ENCODE results near the gene SOAT2.
"Not testable (repeated sequence)": the region's sequence is repeated elsewhere in the genome, so short reads cannot be mapped to it uniquely, and the experiment has no call there.

SOAT2 gene

DNA sequence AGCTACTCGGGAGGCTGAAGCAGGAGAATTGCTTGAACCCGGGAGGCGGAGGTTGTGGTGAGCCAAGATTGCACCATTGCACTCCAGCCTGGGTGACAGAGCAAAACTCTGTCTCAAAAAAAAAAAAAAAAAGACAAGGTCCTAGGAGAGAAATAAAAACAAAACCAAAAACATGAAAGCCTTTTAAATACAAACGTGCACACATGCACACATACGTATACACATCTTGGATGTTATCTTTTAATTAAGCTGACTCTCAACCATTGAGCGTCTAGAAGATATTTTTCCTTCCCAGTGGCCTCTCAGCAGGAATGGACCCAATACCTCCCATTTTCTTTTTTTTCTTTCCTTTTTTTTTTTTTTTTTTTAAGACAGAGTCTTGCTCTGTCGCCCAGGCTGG is 9.1 kb downstream of the SOAT2 start:
- ATAC-seq (replicated peaks; ENCODE audit: extremely low read depth, poor library complexity, severe bottlenecking); DNase-seq (ENCODE audit: low spot score in 2 of 2); H3K27me3 Mint-ChIP-seq; H3K36me3 Mint-ChIP-seq (ENCODE audit: insufficient read depth); H3K9me3 Mint-ChIP-seq; H3K4me3 Mint-ChIP-seq; H3K27ac Mint-ChIP-seq (ENCODE audit: low read depth); H3K4me1 Mint-ChIP-seq: not testable (repeated sequence)

- H3K36me3 Mint-ChIP-seq (ENCODE audit: insufficient read depth): no peaks in the 10 kb centered on the region
- no peaks in the 10 kb centered on the region for H3K4me1 Mint-ChIP-seq
- no peak overlapping the region for H3K27ac Mint-ChIP-seq (ENCODE audit: low read depth)
- DNase-seq (ENCODE audit: low spot score in 2 of 2): no peak
- H3K9me3 Mint-ChIP-seq: no peaks in the 10 kb centered on the region
- no peaks in the 10 kb centered on the region for H3K27me3 Mint-ChIP-seq
- ATAC-seq (replicated peaks; ENCODE audit: extremely low read depth, poor library complexity, severe bottlenecking): no peak
- no peak overlapping the region for H3K4me3 Mint-ChIP-seq
These were observed 9.9 kb downstream of the SOAT2 start for GRCh38 chr12:53113136-53113705.

GRCh38 chr12:53113951-53114350 is 10.7 kb downstream of the SOAT2 start:
- Mint-ChIP-seq H3K27me3 (no peaks in the 10 kb centered on the region), H3K36me3 (ENCODE audit: insufficient read depth) (no peaks in the 10 kb centered on the region), H3K4me1 (no peaks in the 10 kb centered on the region), H3K9me3 (no peaks in the 10 kb centered on the region), H3K4me3 (no peak overlapping the region), H3K27ac (ENCODE audit: low read depth) (no peak overlapping the region)
- DNase-seq (ENCODE audit: low spot score in 2 of 2) (no peak), ATAC-seq (replicated peaks; ENCODE audit: extremely low read depth, poor library complexity, severe bottlenecking) (no peak)

- Mint-ChIP-seq H3K27me3 (no peaks in the 10 kb centered on the region), H3K27ac (ENCODE audit: low read depth) (no peak overlapping the region), H3K9me3 (no peaks in the 10 kb centered on the region), H3K4me1 (no peaks in the 10 kb centered on the region), H3K4me3 (no peak overlapping the region), H3K36me3 (ENCODE audit: insufficient read depth) (no peaks in the 10 kb centered on the region)
- DNase-seq (ENCODE audit: low spot score in 2 of 2) (no peak), ATAC-seq (replicated peaks; ENCODE audit: extremely low read depth, poor library complexity, severe bottlenecking) (no peak)
These were observed 12.0 kb downstream of the SOAT2 start for GRCh38 chr12:53115112-53115890.

- H3K9me3 Mint-ChIP-seq: no peaks in the 10 kb centered on the region
- DNase-seq (ENCODE audit: low spot score in 2 of 2) (no peak), ATAC-seq (replicated peaks; ENCODE audit: extremely low read depth, poor library complexity, severe bottlenecking) (no peak)
- no peak overlapping the region for H3K27ac Mint-ChIP-seq (ENCODE audit: low read depth)
- no peak overlapping the region for H3K4me3 Mint-ChIP-seq
- no peaks in the 10 kb centered on the region for H3K27me3 Mint-ChIP-seq
- H3K4me1 Mint-ChIP-seq: no peaks in the 10 kb centered on the region
- H3K36me3 Mint-ChIP-seq (ENCODE audit: insufficient read depth): no peaks in the 10 kb centered on the region
These were observed 12.8 kb downstream of the SOAT2 start for GRCh38 chr12:53115891-53116648.

- DNase-seq (ENCODE audit: low spot score in 2 of 2) (peak in 1 of 2 donors; percentile 1), ATAC-seq (replicated peaks; ENCODE audit: extremely low read depth, poor library complexity, severe bottlenecking) (no peak)
- Mint-ChIP-seq H3K9me3 (no peaks in the 10 kb centered on the region), H3K36me3 (ENCODE audit: insufficient read depth) (no peaks in the 10 kb centered on the region), H3K27me3 (no peaks in the 10 kb centered on the region), H3K4me1 (no peaks in the 10 kb centered on the region), H3K4me3 (no peak overlapping the region), H3K27ac (ENCODE audit: low read depth) (no peak overlapping the region)
These were observed 15.5 kb downstream of the SOAT2 start for GRCh38 chr12:53118751-53119300.

GRCh38 chr12:53120685-53121525 is 17.6 kb downstream of the SOAT2 start:
- H3K27me3 Mint-ChIP-seq: no peaks in the 10 kb centered on the region
- H3K36me3 Mint-ChIP-seq (ENCODE audit: insufficient read depth): peaks cover 2% of the 10 kb centered on the region
- no peaks in the 10 kb centered on the region for H3K9me3 Mint-ChIP-seq
- H3K27ac Mint-ChIP-seq (ENCODE audit: low read depth): no peak overlapping the region
- H3K4me3 Mint-ChIP-seq: no peak overlapping the region
- no peaks in the 10 kb centered on the region for H3K4me1 Mint-ChIP-seq
- ATAC-seq (replicated peaks; ENCODE audit: extremely low read depth, poor library complexity, severe bottlenecking): no peak
- DNase-seq (ENCODE audit: low spot score in 2 of 2): no peak

GRCh38 chr12:53122961-53123468 is 19.7 kb downstream of the SOAT2 start:
- no peak overlapping the region for H3K27ac Mint-ChIP-seq (ENCODE audit: low read depth)
- H3K27me3 Mint-ChIP-seq: no peaks in the 10 kb centered on the region
- H3K9me3 Mint-ChIP-seq: no peaks in the 10 kb centered on the region
- no peaks in the 10 kb centered on the region for H3K4me1 Mint-ChIP-seq
- DNase-seq (ENCODE audit: low spot score in 2 of 2) (no peak), ATAC-seq (replicated peaks; ENCODE audit: extremely low read depth, poor library complexity, severe bottlenecking) (no peak)
- peaks cover 4% of the 10 kb centered on the region for H3K36me3 Mint-ChIP-seq (ENCODE audit: insufficient read depth)
- no peak overlapping the region for H3K4me3 Mint-ChIP-seq

- no peak for DNase-seq (ENCODE audit: low spot score in 2 of 2)
- Mint-ChIP-seq H3K36me3 (ENCODE audit: insufficient read depth) (peaks cover 4% of the 10 kb centered on the region), H3K4me1 (no peaks in the 10 kb centered on the region), H3K4me3 (no peak overlapping the region), H3K27ac (ENCODE audit: low read depth) (no peak overlapping the region), H3K9me3 (no peaks in the 10 kb centered on the region), H3K27me3 (no peaks in the 10 kb centered on the region)
- no peak for ATAC-seq (replicated peaks; ENCODE audit: extremely low read depth, poor library complexity, severe bottlenecking)
These were observed 20.5 kb downstream of the SOAT2 start for GRCh38 chr12:53123578-53124351.

- H3K27me3 Mint-ChIP-seq: peaks cover under 1% of the 10 kb centered on the region
- H3K9me3 Mint-ChIP-seq: no peaks in the 10 kb centered on the region
- DNase-seq (ENCODE audit: low spot score in 2 of 2) (no peak), ATAC-seq (replicated peaks; ENCODE audit: extremely low read depth, poor library complexity, severe bottlenecking) (no peak)
- H3K36me3 Mint-ChIP-seq (ENCODE audit: insufficient read depth): peaks cover 4% of the 10 kb centered on the region
- H3K4me1 Mint-ChIP-seq: no peaks in the 10 kb centered on the region
- no peak overlapping the region for H3K27ac Mint-ChIP-seq (ENCODE audit: low read depth)
- no peak overlapping the region for H3K4me3 Mint-ChIP-seq
These were observed 21.1 kb downstream of the SOAT2 start for GRCh38 chr12:53124352-53124723.

DNA sequence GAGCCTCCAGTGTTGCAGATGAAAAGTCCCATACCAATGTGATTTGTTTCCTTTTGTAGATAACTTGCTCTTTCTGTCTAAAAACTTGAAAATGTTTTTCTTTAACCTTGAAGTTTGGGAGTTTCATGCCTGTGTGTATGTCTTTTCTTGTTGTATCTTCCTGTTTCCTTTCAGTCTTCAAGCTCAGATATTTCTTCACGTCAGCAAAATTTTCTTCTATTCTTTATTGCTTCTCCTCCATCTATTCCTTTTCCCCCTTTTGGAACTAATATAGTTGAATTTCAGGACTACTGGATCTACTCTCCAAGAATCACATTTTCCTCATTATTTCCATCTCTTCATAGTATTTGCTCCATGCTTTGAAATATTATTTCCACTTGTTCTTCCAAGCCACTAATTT is 23.9 kb downstream of the SOAT2 start:
- no peaks in the 10 kb centered on the region for H3K9me3 Mint-ChIP-seq
- DNase-seq (ENCODE audit: low spot score in 2 of 2): no peak
- H3K4me3 Mint-ChIP-seq: no peak overlapping the region
- H3K4me1 Mint-ChIP-seq: no peaks in the 10 kb centered on the region
- peaks cover 11% of the 10 kb centered on the region for H3K27me3 Mint-ChIP-seq
- ATAC-seq (replicated peaks; ENCODE audit: extremely low read depth, poor library complexity, severe bottlenecking): no peak
- peaks cover 4% of the 10 kb centered on the region for H3K36me3 Mint-ChIP-seq (ENCODE audit: insufficient read depth)
- H3K27ac Mint-ChIP-seq (ENCODE audit: low read depth): no peak overlapping the region
